GM12878 (cell line): ENCODE data around the gene STEAP1. TPM values are rescaled to one million over a fixed set of nuclear protein-coding genes. Genes with fewer than 3 reads are reported as not detected.

Experiments used
- ATAC-seq: fragments of 200-7000 bp; cut with Tn5 transposase; 3 replicates; pipeline ENCODE4 v1.9.1; 2020; ENCODE audit warnings: mild to moderate bottlenecking, moderate library complexity
- BruUV-seq: library from RNA; stranded (reverse); fragments of 400-500 nt; replicated peaks from 2 replicates; lab custom pipeline; 2021; lab: Mats Ljungman, UMichigan
- CTCF ChIA-PET: fragments of 300-600 bp; sonication (Branson Sonifier 250); formaldehyde crosslinking; extraction: SDS; loops from one replicate; lab custom pipeline; 2021; ENCODE audit warnings: inconsistent platforms; lab: Yijun Ruan, JAX
- POLR2A ChIA-PET: fragments of 350-600 bp; formaldehyde crosslinking; extraction: SDS; loops from one replicate; lab custom pipeline; 2021; ENCODE audit warnings: inconsistent platforms; lab: Charles Lee
- RAD21 ChIA-PET: fragments of 300-600 bp; sonication (Branson Sonifier 250); formaldehyde crosslinking; loops from one replicate; lab custom pipeline; 2023; ENCODE audit warnings: antibody characterized with exemption; ENCODE audit not compliant: unreplicated experiment; lab: Charles Lee
- SMC1A ChIA-PET: fragments of 300-600 bp; sonication (Branson Sonifier 250); formaldehyde crosslinking; loops from one replicate; lab custom pipeline; 2023; ENCODE audit not compliant: unreplicated experiment, uncharacterized antibody; lab: Charles Lee
- DNase-seq: peaks from one replicate; pipeline ENCODE4 v3.0.0-alpha.2; 2011; ENCODE audit warnings: low read depth, low spot score
- FAIRE-seq: peaks from 3 replicates; lab custom pipeline; 2011; peaks lifted over from hg19 to GRCh38; lab: Jason Lieb, UNC
- H2AFZ ChIP-seq: 2 replicates; pipeline ENCODE4 v1.6.0; 2011; ENCODE audit warnings: low read depth, low read length, control low read depth; ENCODE audit not compliant: control insufficient read depth
- H3K27ac ChIP-seq: 2 replicates; pipeline ENCODE4 v1.5.1; 2011; ENCODE audit warnings: control low read depth; ENCODE audit not compliant: control insufficient read depth, insufficient read depth
- H3K27me3 ChIP-seq, 2 experiments: replicated peaks in 1 of 2; 2 replicates each; pipeline versions ENCODE4 v1.6.0 to v1.6.1; 2011; ENCODE audit warnings: low read length in 1 of 2; ENCODE audit not compliant: control insufficient read depth in 2 of 2, insufficient read depth in 2 of 2
- H3K36me3 ChIP-seq, 2 experiments: 2 replicates each; pipeline ENCODE4 v1.5.1; 2011; ENCODE audit warnings: low read length in 1 of 2; ENCODE audit not compliant: control insufficient read depth in 2 of 2, insufficient read depth in 2 of 2
- H3K4me1 ChIP-seq: 2 replicates; pipeline ENCODE4 v1.6.1; 2011; ENCODE audit warnings: mild to moderate bottlenecking, low read length, moderate library complexity, mixed read lengths; ENCODE audit not compliant: control insufficient read depth, insufficient read depth
- H3K4me2 ChIP-seq: 2 replicates; pipeline ENCODE4 v1.6.0; 2011; ENCODE audit warnings: control low read depth; ENCODE audit not compliant: control insufficient read depth, insufficient read depth
- H3K4me3 ChIP-seq: fragments of 200-600 bp; sonication (generic); 2 replicates; pipeline ENCODE4 v1.5.1; 2016
- H3K79me2 ChIP-seq: 2 replicates; pipeline ENCODE4 v1.6.0; 2011; ENCODE audit warnings: low read length; ENCODE audit not compliant: control insufficient read depth, insufficient read depth
- H3K9ac ChIP-seq: 2 replicates; pipeline ENCODE4 v1.8.0; 2011; ENCODE audit warnings: low read length, control low read depth, mixed read lengths; ENCODE audit not compliant: control insufficient read depth, insufficient read depth
- H3K9me3 ChIP-seq: replicated peaks from 3 replicates; pipeline ENCODE4 v1.5.1; 2011; ENCODE audit warnings: mild to moderate bottlenecking, low read length; ENCODE audit not compliant: control insufficient read depth, insufficient read depth
- H4K20me1 ChIP-seq: 2 replicates; pipeline ENCODE4 v1.6.0; 2011; ENCODE audit not compliant: control insufficient read depth, insufficient read depth
- CBX5 ChIP-seq: sonication (generic); IDR thresholded peaks from 2 replicates; pipeline ENCODE4 v1.6.1; 2016; ENCODE audit warnings: low read depth, moderate library complexity, mild to moderate bottlenecking, inconsistent platforms
- CHD4 ChIP-seq: fragments of 200-600 bp; sonication (generic); IDR thresholded peaks from 2 replicates; pipeline ENCODE4 v1.6.1; 2016; ENCODE audit warnings: mild to moderate bottlenecking
- DPF2 ChIP-seq: fragments of 450-650 bp; IDR thresholded peaks from 2 replicates; pipeline ENCODE4 v1.6.1; 2017; ENCODE audit warnings: mild to moderate bottlenecking
- EP300 ChIP-seq, 2 experiments: fragments of 150-350 bp in 1 of 2; IDR thresholded peaks; 2 replicates each; pipeline ENCODE4 v1.6.1; 2011 to 2012; ENCODE audit warnings: low read depth in 2 of 2, low read length in 2 of 2, borderline replicate concordance in 1 of 2, improper control_type of control experiment in 1 of 2, inconsistent platforms in 1 of 2; ENCODE audit not compliant: control insufficient read depth in 1 of 2
- HCFC1 ChIP-seq: fragments of 150-350 bp; IDR thresholded peaks from 2 replicates; pipeline ENCODE4 v1.6.1; 2014; ENCODE audit warnings: low read length
- HDAC2 ChIP-seq: fragments of 200-600 bp; sonication (generic); IDR thresholded peaks from 2 replicates; pipeline ENCODE4 v1.6.1; 2017
- KDM1A ChIP-seq: fragments of 200-600 bp; sonication (generic); IDR thresholded peaks from 2 replicates; pipeline ENCODE4 v1.6.1; 2016; ENCODE audit warnings: borderline replicate concordance
- KLF5 ChIP-seq: fragments of 450-650 bp; IDR thresholded peaks from 2 replicates; pipeline ENCODE4 v1.6.1; 2014; ENCODE audit warnings: mild to moderate bottlenecking; ENCODE audit not compliant: partially characterized antibody
- NRF1 ChIP-seq: conservative IDR thresholded peaks from 2 replicates; pipeline ENCODE4 v1.6.1; 2011; ENCODE audit warnings: mild to moderate bottlenecking, low read depth, low read length, improper control_type of control experiment
- RAD51 ChIP-seq: fragments of 450-650 bp; IDR thresholded peaks from 2 replicates; pipeline ENCODE4 v1.6.1; 2016; ENCODE audit warnings: moderate library complexity, mild to moderate bottlenecking, inconsistent platforms
- SRF ChIP-seq, 2 experiments: IDR thresholded peaks; 2 replicates each; pipeline ENCODE4 v1.6.1; 2011; ENCODE audit warnings: low read depth in 2 of 2, low read length in 2 of 2, mild to moderate bottlenecking in 1 of 2, moderate library complexity in 1 of 2
- TAF1 ChIP-seq: IDR thresholded peaks from 2 replicates; pipeline ENCODE4 v1.6.1; 2011; ENCODE audit warnings: mild to moderate bottlenecking, low read depth, low read length, borderline replicate concordance
- YBX1 ChIP-seq: fragments of 450-650 bp; IDR thresholded peaks from 2 replicates; pipeline ENCODE4 v1.6.1; 2016; ENCODE audit warnings: antibody characterized with exemption
- ZSCAN29 ChIP-seq: fragments of 450-650 bp; IDR thresholded peaks from 2 replicates; pipeline ENCODE4 v1.6.1; 2017; ENCODE audit warnings: mild to moderate bottlenecking, moderate library complexity
- WGBS: methylation state at CpG from one replicate; pipeline ENCODE4 v1.1.6; 2016; ENCODE audit warnings: low lambda C conversion rate; ENCODE audit not compliant: insufficient replicate concordance, insufficient coverage; ENCODE audit errors: missing lambda C conversion rate; 5-methylcytosine and 5-hydroxymethylcytosine counted together
- in situ Hi-C: fragments of 300-500 bp; cut with MboI; formaldehyde crosslinking; loops from 9 replicates; pipeline ENCODE4 v1.14.3; 2018; ENCODE audit warnings: mixed read lengths
- intact Hi-C: fragments of 100-400 bp; cut with micrococcal nuclease; formaldehyde crosslinking; loops from one replicate; pipeline ENCODE4 v1.14.2; 2022; ENCODE audit not compliant: unreplicated experiment
- polyA plus RNA-seq, 11 experiments: library from polyadenylated mRNA; depleted of rRNA in 4 of 11; unstranded in 6 of 11; stranded (reverse) in 5 of 11; fragments of >200 nt; fragmentation: Nextera tagmentation in 4 of 11; fragmentation: Illumina TruSeq in 1 of 11; extraction: Ambion mirVana in 4 of 11; extraction: Trizol in 1 of 11; gene quantifications; 1 replicate in 1 of 11; 2 replicates in 10 of 11; pipeline versions ENCODE4 v1.2.1 to v1.2.3, GENCODE V29; 2011 to 2016; ENCODE audit warnings: inconsistent platforms in 2 of 11, missing spikeins in 2 of 11, low read depth in 1 of 11
- total RNA-seq, 4 experiments: library from RNA; depleted of rRNA in 3 of 4; stranded (reverse); fragments of >200 nt in 3 of 4; fragmentation: Illumina TruSeq in 1 of 4; extraction: Trizol in 1 of 4; gene quantifications; 2 replicates each; pipeline versions ENCODE4 v1.2.1 to v1.2.3, GENCODE V29; 2013 to 2021
- TF ChIP-seq, protein P1 (sequence below): IDR thresholded peaks from 2 replicates; pipeline ENCODE4 v1.6.1; 2011; ENCODE audit warnings: low read depth, mild to moderate bottlenecking, low read length, moderate library complexity, borderline replicate concordance; ENCODE audit errors: extremely low read depth
- TF ChIP-seq, protein P2 (sequence below): fragments of 450-650 bp; conservative IDR thresholded peaks from 2 replicates; pipeline ENCODE4 v1.6.1; 2017; ENCODE audit warnings: mild to moderate bottlenecking, moderate library complexity
- TF ChIP-seq, protein P3 (sequence below): fragments of 150-350 bp; IDR thresholded peaks from 2 replicates; pipeline ENCODE4 v1.6.1; 2016; ENCODE audit warnings: low read depth, low read length

The STEAP1 gene
- total and polyA plus RNA-seq, 10 of the 15 experiments (the other 5 are each of a cell fraction or from before 2014, with no cell fraction given), result 2.1 to 44.6 (median 4.6) TPM

DNA sequence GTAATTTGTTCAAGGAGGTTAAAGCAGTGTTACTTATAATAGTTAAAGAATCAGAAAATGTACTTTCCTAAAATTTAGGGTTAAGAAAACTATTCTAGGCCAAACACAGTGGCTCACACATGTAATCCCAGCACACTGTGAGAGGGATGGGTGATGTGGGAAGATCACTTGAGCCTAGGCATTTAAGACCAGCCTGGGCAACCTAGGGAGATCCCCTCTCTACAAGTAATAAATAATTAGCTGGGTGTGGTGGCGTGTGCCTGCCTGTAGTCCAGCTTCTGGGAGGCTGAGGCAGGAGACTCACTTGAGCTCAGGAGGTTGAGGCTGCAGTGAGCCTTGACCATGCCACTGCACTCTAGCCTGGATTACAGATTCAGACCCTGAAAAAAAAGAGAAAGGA lies 53.7 kb downstream of the STEAP1 start:
- POLR2A ChIA-PET, result interaction anchor here (0.7 to 2.2 kb wide), 6 partner anchors 9 to 36 kb away, joined by 3 to 8 read pairs (median 4); no protein-coding TSS in a partner anchor
- Histone ChIP-seq H3K79me2 (no peaks in the 10 kb centered on the region), H3K4me2 (no peak overlapping the region), H3K9me3 (no peaks in the 10 kb centered on the region), H2AFZ (no peak overlapping the region), H3K36me3 (no peaks in the 10 kb centered on the region), H3K9ac (no peak overlapping the region), H3K4me3 (no peak overlapping the region), H4K20me1 (no peaks in the 10 kb centered on the region), H3K27me3 (peaks cover 1 to 8% of the 10 kb centered on the region in 2 experiments), H3K4me1 (no peaks in the 10 kb centered on the region), H3K27ac (no peak overlapping the region)
- 0% methylated on average over 1 of the region's 1 CpG for WGBS
- SMC1A ChIA-PET, result interaction anchor here (0.8 to 2.6 kb wide), 9 partner anchors 12 to 38 kb away, joined by 3 to 21 read pairs (median 6); no protein-coding TSS in a partner anchor
- ATAC-seq (no peak), DNase-seq (no peak), FAIRE-seq (no peak)
- intact Hi-C loops, result no loop called here
- CTCF ChIA-PET, result interaction anchor here (0.7 to 1.6 kb wide), 5 partner anchors 12 to 54 kb away, joined by 3 to 8 read pairs (median 7); partner anchors contain the start of gene STEAP1
- in situ Hi-C loops, result no loop called here
- no TSS peak for BruUV-seq
- RAD21 ChIA-PET, result interaction anchor here (0.9 to 2.2 kb wide), 7 partner anchors 9 to 35 kb away, joined by 3 to 12 read pairs (median 5); no protein-coding TSS in a partner anchor
- no peak for TF ChIP-seq EP300 (IDR thresholded peaks at IDR 0.05; ENCODE audit: borderline replicate concordance in 1 of 2, control insufficient read depth in 1 of 2, low read depth in 2 of 2, low read length in 2 of 2)
- TF ChIP-seq KDM1A, result no peak
- TF ChIP-seq CBX5, result no peak
- TF ChIP-seq KLF5, result no peak
- TF ChIP-seq, protein P1, sequence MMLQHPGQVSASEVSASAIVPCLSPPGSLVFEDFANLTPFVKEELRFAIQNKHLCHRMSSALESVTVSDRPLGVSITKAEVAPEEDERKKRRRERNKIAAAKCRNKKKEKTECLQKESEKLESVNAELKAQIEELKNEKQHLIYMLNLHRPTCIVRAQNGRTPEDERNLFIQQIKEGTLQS, result no peak
- no peak for TF ChIP-seq NRF1
- TF ChIP-seq SRF (IDR thresholded peaks at IDR 0.05; ENCODE audit: low read depth in 2 of 2, low read length in 2 of 2), result no peak
- TF ChIP-seq YBX1, result no peak
- no peak for TF ChIP-seq DPF2
- no peak for TF ChIP-seq CHD4
- no peak for TF ChIP-seq HDAC2
- no peak for TF ChIP-seq RAD51
- TF ChIP-seq, protein P2, sequence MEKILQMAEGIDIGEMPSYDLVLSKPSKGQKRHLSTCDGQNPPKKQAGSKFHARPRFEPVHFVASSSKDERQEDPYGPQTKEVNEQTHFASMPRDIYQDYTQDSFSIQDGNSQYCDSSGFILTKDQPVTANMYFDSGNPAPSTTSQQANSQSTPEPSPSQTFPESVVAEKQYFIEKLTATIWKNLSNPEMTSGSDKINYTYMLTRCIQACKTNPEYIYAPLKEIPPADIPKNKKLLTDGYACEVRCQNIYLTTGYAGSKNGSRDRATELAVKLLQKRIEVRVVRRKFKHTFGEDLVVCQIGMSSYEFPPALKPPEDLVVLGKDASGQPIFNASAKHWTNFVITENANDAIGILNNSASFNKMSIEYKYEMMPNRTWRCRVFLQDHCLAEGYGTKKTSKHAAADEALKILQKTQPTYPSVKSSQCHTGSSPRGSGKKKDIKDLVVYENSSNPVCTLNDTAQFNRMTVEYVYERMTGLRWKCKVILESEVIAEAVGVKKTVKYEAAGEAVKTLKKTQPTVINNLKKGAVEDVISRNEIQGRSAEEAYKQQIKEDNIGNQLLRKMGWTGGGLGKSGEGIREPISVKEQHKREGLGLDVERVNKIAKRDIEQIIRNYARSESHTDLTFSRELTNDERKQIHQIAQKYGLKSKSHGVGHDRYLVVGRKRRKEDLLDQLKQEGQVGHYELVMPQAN, result no peak
- no peak for TF ChIP-seq ZSCAN29
- TF ChIP-seq, protein P3, sequence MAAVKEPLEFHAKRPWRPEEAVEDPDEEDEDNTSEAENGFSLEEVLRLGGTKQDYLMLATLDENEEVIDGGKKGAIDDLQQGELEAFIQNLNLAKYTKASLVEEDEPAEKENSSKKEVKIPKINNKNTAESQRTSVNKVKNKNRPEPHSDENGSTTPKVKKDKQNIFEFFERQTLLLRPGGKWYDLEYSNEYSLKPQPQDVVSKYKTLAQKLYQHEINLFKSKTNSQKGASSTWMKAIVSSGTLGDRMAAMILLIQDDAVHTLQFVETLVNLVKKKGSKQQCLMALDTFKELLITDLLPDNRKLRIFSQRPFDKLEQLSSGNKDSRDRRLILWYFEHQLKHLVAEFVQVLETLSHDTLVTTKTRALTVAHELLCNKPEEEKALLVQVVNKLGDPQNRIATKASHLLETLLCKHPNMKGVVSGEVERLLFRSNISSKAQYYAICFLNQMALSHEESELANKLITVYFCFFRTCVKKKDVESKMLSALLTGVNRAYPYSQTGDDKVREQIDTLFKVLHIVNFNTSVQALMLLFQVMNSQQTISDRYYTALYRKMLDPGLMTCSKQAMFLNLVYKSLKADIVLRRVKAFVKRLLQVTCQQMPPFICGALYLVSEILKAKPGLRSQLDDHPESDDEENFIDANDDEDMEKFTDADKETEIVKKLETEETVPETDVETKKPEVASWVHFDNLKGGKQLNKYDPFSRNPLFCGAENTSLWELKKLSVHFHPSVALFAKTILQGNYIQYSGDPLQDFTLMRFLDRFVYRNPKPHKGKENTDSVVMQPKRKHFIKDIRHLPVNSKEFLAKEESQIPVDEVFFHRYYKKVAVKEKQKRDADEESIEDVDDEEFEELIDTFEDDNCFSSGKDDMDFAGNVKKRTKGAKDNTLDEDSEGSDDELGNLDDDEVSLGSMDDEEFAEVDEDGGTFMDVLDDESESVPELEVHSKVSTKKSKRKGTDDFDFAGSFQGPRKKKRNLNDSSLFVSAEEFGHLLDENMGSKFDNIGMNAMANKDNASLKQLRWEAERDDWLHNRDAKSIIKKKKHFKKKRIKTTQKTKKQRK, result no peak
- TF ChIP-seq TAF1, result no peak
- no peak for TF ChIP-seq HCFC1
